G401.6 (cell line): ENCODE results near the gene ACAD11.
A peak's percentile ranks its signal among the peaks of the same experiment; 100 is the strongest.
"Not testable (repeated sequence)": the region's sequence is repeated elsewhere in the genome, so short reads cannot be mapped to it uniquely, and the experiment has no call there.

Experiments
- FAIRE-seq: peaks from 2 replicates; lab custom pipeline; 2012; peaks lifted over from hg19 to GRCh38; lab: Jason Lieb, UNC

The ACAD11 gene

DNA sequence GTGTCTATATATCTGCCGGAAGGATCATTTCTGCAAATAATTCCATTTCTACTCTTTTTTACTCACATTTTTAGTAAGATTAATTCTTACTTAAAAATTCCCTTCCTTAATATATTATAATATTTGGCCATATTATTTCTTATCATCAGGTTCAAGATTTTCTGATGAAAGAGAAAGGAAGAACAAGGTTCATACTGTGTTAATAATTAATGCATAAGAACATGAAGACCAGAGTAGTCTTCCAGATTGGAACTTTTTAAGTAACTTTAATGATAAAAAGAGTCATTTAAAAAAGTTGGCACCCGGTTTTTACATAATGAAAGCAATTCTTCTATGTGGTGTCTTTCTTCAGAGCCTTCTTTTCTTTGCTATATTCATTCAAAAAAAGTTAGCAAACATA is 61.9 kb downstream of the ACAD11 start:
- FAIRE-seq = peak; percentile 11

DNA sequence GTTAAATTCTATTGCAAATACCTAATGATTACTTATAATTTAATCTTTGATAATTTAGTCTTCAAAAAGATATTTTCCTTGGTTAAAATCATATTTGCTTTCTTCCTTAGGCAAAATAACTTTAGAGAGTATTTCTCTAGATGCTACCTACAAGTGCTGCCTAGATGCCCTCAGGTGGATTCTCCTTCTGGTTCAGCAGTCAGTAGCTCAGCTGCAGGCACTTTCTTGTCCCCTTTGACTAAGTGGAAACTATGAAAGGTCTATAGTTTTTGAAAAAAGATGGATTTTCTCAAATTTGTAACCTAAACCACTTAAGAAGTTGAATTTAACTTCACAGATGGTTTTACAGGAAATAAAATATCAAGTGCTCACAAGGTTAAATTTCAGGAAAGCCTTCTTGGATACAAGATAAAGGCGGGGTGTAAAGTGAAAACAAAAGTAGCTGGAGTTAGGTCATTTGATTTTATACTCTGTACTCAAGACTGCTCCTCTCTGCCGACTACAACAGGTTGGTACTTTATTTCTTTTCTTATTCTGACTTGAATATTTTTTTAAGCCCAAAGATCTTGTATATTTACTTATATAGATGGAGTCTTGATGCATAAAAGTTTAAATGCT is 62.7 kb downstream of the ACAD11 start, which contains the start of gene ACKR4:
TSS of gene ACKR4 (plus strand) at position 455 of the 618 bp plus-strand sequence. CDS start 3,128 bp downstream, outside the sequence.
- no peak for FAIRE-seq

DNA sequence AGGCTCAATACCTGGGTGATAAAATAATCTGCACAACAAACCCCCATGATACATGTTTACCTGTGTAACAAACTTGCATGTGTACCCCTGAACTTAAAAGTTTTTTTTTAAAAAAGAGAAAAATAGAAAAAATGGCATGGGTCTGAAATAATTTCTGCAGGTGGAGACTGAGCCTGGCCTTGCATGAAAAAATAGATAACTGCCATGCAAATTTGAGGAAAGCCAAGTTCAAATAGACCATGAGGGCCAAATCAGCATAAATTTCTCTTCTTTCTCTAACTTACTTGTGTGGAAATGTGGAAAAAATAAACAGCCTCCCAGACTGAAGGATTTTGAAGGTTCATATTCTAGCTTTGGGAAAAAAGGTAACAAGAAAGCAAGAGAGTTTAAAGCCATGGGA is 63.3 kb downstream of the ACAD11 start:
- FAIRE-seq = no peak

DNA sequence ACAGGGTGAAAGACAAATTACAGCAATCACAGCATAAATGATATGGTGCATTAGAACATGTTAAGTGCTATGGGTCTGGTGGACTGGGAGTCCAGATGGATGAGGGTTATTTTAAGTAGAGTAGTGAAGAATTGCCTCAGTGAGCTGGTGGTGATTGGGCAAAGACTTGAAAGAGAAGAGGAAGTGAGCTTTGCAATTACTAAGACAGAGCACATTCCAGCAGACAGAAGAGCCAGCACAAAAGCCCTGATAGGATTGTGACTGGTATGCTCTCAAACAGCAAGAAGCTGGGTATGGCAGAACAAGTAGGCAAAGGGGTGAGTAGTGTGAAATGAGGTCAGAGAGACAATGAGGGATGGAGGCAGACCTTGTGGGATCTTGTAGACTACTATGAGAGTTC is 64.6 kb downstream of the ACAD11 start:
- FAIRE-seq = no peak

DNA sequence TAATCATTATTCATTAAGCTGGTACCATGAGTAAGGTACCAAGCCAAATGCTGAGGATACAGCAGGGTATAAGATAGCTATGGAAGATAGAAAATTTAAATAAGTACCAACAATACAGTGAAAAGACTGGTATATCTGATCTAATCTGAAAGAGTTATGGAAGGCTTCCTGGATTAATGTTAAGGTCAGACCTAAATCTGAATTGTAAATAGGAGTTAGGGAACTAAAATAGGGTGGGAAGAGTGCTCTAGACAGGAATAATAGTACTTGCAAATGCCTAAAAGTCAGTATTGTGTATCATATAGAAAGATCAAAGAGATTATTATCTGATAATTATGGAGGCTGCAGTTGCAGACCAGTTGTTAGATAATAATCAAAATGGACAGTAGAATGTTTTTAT is 65.1 kb downstream of the ACAD11 start:
- FAIRE-seq = no peak

DNA sequence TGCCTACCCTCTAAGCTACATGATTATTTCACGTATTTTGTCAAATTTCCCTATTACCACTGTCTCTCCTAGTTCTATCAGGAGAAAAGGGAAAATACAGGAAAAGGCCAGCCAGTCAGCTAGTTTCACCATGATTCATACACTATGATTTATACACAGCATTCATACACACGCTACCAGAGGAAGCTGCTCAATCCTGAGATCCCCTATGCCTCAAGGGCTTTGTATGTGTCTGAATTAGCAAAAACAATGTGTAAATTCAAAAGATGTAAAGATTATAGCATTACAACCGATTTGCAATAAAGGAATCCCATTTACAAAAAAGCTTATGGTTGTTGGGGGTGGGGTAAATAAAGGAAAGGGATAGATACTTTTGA is 65.7 kb downstream of the ACAD11 start:
- no peak for FAIRE-seq

DNA sequence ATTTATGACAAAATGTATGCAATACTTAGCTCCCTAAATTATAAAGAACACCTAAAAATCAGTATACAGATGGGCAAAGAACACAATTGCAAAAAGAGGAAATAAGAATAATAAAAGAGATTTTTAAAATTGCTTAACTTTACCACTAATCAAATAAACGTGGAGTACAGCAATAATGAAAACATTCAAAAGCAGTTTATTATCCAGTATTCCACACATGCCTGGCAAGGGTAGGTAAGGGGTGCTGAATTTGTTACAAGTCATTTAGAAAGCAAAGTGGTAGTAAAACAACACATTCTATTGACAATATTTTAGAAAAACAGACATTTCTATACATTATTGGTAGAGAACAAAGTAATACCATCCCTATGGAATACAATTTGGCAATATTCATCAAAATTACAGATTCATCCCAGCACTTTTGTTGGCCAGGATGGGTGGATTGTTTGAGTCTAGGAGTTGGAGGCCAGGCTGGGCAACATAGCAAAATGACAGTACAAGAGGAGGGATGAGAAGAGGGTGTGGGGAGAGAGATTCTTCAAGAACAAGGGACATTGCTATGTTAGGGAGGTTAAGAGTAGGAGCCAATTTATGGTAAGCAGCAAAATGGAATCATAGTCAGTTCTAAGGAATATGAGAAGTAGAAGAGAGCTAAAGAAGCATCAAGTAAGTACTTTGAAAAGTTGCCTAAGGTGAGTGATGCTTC is 66.2 kb downstream of the ACAD11 start:
- no peak for FAIRE-seq

DNA sequence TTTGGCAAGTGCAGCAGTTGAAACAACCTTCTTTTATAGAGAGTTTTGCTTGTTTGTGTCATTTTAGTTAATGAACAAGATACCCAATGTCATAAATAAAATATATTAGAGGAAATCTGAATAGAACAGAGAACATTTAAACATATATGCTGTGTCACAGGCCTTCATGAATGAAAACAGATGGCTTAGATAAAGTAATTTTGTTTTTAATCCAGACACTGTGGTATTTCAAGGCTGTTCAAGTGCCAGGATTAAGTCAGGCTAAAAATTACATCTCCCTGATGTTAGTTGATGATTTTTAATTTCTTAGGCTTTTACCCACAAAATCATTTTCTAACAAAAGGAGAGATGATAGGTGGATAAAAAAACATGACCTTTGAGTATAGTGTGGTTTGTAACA is 67.4 kb downstream of the ACAD11 start:
- FAIRE-seq = no peak

DNA sequence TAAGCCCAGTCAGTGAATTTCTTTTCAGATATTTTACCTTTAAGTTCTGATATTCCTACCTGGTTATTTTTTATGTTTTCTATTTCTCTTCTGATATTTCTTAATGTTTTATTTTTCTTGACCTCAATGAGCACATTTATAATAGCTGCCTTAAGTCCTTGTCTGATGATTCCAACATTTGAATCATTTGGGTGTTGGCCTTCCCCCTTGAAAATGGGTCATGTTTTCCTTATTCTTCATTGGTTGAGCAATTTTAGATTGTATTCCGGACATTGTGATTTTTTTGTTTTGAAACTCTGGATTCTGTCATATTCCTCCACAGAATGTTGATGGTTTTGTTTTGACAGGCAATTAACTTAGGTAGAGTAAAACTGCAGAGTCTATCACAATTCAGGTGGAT is 72.2 kb downstream of the ACAD11 start:
- no peak for FAIRE-seq

DNA sequence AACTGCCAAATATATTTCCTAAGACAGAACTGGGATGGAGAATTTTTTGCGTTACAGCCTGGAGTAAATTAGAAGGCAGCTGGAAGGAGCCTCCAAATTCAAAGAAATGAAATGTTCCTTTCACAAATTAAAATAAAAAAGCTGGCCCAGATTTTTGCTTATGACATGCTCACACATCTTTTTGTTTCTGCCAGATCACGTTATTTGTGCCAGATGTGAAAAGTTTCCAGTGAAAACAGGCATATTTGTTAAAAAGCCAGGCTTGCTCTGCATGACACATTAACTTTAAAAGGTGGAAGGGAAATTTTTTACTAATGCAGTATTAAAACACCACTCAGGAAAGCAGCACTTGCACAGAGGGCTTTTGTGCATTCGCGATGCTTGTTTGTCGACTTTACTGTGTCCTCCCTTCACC is 85.8 kb downstream of the ACAD11 start:
- no peak for FAIRE-seq

DNA sequence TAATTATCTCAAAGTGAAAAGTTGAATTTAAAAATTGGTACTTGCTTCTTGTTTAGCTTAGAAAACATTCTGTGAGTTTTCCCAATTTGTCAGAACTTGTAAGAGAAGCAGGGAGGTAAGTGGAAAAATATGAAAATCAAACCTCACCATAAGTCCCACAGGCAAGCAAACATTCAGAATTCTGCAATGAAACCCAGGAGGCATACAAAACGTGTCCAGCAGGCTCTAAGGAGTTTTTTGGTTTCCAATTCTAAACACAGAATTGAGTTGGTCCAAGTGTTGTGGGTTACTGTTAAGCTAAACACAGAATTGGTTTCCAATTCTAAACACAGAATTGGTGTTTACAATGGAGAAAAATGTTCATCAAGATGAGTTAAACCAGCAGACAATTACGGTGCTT is 89.6 kb downstream of the ACAD11 start:
- no peak for FAIRE-seq

DNA sequence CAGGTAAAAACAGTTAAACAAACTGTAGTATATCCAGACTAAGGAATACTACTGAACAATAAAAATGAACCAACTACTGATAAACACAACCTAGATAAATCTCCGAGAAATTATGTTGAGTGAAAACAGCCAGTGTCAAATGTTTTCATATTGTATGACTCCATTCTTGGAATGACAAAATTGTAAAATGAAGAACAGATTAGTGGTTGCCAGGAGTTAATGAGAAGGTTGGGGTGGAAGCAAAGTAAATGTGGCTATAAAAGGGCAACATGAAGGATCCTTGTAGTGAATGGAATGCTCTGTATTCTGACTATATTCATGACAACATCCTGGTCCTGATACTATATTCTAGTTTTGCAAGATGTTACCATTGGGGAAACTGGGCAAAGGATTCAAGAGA is 90.0 kb downstream of the ACAD11 start:
- FAIRE-seq = no peak

DNA sequence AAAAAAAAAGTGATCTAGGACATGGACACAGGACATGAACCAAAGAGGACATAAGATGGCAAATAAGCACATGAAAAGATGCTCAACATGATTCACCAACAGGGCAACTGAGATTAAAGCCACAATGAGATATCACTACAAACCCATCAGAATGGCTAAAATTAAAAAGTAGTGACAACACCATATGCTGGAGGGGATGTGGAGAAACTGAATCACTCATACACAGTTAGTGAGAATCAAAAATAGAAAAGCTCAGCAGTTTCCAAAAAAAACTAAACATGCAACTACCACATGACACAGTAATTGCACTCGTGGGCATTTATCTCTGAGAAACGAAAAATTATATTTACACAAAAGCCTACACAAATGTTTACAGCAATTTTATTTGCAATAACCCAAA is 90.5 kb downstream of the ACAD11 start:
- no peak for FAIRE-seq

DNA sequence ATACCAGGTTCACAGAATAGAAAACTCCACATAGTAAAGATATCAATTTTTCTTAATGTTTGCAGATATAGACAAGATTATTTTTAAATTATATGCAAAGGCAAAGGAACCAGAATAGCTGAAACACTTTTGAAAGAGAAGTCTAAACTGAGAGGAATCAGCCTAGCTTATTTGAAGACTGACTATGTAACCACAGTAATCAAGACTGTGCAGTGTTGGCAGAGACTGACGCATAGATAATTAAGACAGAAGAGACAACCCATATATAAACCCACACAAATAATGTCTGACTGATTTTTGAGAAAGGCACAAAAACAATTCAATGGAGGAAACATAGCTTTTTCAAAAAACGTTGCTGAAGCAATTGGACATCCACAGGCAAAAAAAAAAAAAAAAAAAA is 91.2 kb downstream of the ACAD11 start:
- FAIRE-seq = no peak

DNA sequence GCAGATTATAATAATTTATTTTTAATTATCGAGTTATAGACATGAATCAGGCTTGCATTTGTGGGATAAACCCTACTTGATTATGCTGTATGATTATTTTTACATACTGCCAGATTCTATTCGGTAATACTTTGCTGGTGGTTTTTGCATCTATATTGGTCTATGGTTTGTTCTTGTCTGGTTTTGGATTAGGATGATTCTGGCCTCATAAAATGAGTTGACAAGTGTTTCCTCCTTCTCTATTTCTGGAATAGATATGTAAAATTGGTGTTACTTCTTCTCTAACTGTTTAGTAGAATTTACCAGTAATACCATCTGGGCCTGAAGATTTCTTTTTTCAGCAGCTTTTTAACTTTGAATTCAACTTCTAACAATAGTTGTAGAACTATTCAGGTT is 95.5 kb downstream of the ACAD11 start:
- FAIRE-seq = no peak

DNA sequence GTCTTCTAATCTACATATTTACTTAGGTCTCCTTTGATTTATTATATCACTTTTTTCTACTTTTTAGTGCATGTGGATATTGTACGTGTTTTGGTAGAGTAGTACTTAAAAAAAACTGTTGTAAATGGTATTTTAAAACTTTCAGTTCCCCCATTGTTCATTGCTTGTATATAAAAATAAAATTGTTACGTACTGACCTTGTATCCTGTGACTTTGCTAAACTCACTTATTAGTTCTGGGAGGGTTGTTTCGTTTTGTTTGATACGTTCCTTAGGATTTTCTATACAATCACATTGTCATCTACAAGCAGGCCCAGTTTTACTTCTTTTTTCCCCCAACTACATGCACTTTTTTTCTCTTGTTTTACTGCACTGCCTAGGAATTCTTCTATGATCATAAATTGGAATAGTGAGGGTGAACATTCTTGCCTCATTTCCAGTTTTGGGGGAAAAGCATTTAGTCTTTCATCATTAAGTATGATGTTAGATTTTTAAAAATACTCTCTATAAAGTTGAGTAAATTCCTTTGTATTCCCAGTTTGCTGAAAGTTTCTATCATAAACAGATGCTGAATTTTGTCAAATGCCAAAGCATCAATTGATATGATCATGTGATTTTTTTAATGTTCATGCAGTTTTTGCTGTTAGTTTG is 96.1 kb downstream of the ACAD11 start:
- FAIRE-seq = no peak

DNA sequence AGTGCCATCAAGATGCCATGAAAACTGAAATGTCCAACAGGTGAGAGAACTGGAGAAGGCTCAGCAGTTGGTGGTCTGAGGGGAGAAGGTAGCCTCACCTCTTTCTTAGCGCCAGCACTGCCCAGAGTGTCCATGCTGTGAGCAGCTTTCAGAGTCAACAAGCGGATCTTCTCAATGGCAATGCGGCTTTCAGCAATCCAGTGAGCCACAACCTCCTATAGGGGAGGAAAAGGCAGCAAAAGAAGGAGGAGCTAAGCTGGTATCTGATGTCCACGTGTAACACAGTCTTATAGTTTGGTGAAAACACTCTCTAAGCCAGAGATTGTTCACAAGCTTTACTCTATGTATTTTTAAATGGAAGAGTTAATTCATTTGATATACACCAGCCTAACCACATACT is 98.6 kb downstream of the ACAD11 start:
- no peak for FAIRE-seq

DNA sequence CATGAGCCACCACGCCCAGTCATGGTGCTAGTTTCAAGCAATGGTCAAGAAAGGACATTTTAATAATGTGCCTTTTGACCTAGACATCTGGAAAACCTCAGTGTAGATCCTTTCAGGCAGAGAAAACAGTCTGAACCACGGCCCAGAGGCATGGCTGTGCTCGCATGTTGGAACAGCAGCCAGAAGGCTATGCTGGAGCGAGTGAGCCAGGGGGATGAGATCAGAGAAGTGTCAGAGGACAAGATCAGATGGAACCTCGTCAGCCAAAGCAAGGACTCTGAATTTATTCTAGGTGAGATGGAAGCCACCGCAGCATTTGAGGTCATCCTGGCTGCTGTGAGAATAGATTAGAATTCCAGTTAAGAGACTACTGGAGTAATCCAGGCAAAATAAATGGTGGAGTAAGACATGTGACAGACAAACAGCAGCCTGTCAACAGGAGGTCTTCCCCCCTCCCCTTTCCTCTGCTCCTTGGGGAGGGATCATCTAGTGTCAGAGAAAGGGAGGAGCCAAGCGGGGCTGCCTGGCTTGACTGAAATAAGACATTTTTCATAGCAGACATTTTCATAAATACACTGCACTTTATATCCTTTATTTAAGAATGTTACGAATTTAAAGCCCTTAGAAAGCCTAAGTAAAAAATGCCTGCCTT is 103.0 kb downstream of the ACAD11 start:
- no peak for FAIRE-seq

DNA sequence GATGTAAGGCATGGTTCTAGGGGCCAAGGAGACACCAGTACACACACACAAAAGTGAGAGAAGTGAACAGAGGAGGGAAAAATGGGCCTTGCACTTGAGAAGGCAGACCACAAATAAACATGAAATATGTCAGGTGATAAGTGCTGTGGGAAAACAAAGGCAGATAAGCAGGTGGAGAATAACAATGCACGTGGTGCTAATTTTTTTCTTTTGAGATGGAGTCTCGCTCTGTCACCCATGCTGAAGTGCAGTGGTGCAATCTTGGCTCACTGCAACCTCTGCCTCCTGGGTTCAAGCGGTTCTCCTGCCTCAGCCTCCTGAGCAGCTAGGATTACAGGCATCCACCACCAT is 103.6 kb downstream of the ACAD11 start:
- FAIRE-seq = not testable (repeated sequence)

DNA sequence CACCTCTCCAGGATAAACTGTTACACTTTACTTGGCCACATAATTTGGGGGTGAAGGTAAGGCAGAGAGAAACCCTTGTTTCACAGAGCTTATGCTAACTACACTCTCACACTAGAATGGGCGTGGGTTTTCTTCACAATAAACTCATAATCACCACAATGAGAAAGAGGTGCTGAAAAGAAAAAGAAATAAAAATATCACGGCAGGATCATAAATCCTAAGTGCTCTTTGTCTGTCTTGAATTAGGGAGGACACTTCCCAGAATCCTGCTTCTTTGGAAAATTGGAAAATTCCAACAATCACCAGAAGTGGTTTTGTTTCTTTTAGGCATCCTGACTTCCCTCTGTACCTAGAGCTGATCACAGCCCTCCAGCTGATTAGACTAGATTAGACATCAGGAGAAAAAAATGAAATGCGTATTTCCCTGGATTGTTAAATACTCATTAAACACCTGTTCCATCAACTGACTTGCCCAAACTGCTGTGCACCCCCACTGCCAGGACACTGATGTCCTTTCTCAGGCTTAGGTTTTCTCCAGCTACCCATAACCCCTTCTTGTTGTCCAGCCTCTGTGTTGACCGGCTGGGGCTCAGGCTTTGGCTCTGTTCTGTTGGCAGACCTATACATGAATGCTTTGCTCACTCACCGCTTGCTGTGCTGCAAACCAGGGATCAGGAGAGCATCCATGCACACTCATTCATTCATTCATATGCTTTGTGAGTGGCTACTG is 104.1 kb downstream of the ACAD11 start:
- FAIRE-seq = no peak

DNA sequence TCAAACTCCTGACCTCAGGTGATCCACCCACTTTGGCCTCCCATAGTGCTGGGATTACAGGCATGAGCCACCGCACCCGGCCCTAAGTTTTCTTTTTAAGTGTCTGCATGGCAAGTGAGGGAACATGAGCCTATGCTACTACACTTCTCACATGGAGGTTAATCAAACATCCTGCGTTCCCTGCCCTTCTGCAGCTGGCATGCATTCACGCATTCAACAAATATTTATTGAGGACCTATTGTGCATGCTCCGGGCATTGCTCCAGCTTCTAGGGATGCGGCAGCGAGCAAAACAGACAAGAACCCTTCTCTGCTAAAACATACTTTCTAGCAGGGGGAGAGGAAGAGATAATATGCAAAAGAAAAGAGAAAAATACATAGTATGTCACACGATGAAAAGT is 105.2 kb downstream of the ACAD11 start:
- FAIRE-seq = no peak

DNA sequence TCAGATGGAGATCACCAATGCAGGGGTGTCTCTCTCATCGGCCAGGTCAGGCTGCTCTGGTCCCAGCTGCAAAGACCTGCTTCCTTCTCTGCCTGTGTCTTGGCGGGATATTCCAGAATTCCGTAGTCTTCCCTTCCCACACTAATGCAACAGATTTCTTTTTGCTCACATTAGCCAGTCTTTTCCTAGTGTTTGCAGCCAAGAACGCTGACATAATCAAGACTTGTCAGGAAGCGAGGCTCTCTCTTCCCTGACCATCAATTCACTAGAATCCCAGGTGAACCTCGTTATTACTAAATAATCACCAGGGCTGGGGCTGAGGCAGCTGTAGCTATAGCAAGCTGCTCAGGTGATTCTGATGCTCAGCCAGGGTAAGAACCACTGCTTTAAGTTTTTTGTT is 105.8 kb downstream of the ACAD11 start:
- FAIRE-seq = no peak
